Endothelial cell (in vitro differentiated cells): ENCODE results near the gene FOXD4L6. TPM values are rescaled to one million over a fixed set of nuclear protein-coding genes. Genes with fewer than 3 reads are reported as not detected.

ENCODE experiments used
- total RNA-seq: library from RNA; stranded (reverse); fragmentation: NEBNext Ultra II Directional; extraction: Animal tissue kit (Norgen Biotek cat#: 25700); gene quantifications from one replicate; pipeline ENCODE4 v1.2.1, GENCODE V29; 2021; ENCODE audit not compliant: unreplicated experiment

Gene FOXD4L6
- total RNA-seq, 1 donor from 2014 or later, result not detected

Other genes starting within 250 kb of the FOXD4L6 start
- 8.2 TPM for gene ZNG1F, start 60.6 kb upstream of the FOXD4L6 start, total RNA-seq